Measurements from ENCODE around the gene TTC7B. TPM values are rescaled to one million over a fixed set of nuclear protein-coding genes. Genes with fewer than 3 reads are reported as not detected.
A peak's percentile ranks its signal among the peaks of the same experiment; 100 is the strongest.

The TTC7B gene
- 27.7 TPM for polyA plus RNA-seq (2013, experiment 1 of 2)
- polyA plus RNA-seq (2013, experiment 2 of 2): 26.3 TPM

- Histone ChIP-seq H3K9me3 (replicated peaks in 1 of 2; ENCODE audit: control insufficient read depth in 2 of 2, insufficient read depth in 1 of 2, low read depth in 1 of 2, low read length in 2 of 2) (no peaks in the 10 kb centered on the region), H3K4me1 (ENCODE audit: control insufficient read depth in 2 of 2, insufficient read depth in 1 of 2, low read depth in 1 of 2, low read length in 2 of 2) (peaks cover 0 to 9% of the 10 kb centered on the region in 2 donors), H3K4ac (ENCODE audit: low read length) (peak within 1 kb of the TSS; percentile 26), H3K4me3 (ENCODE audit: low read length in 2 of 2) (peak within 1 kb of the TSS; percentile 62 to 96), H3K36me3 (replicated peaks in 1 of 2; ENCODE audit: control insufficient read depth in 2 of 2, insufficient read depth in 2 of 2, low read length in 2 of 2) (no peaks in the 10 kb centered on the region), H3K4me2 (ENCODE audit: insufficient read depth, low read length, poor library complexity, severe bottlenecking) (peak within 1 kb of the TSS; percentile 62), H2AFZ (ENCODE audit: low read length) (peak within 1 kb of the TSS; percentile 76), H3K14ac (ENCODE audit: low read length) (peak within 1 kb of the TSS; percentile 86), H3K27me3 (ENCODE audit: control insufficient read depth in 3 of 3, insufficient read depth in 3 of 3, low read depth in 1 of 3, low read length in 3 of 3) (peaks cover 0 to 17% (median 4%) of the 10 kb centered on the region in 3 experiments), H3K23ac (ENCODE audit: low read depth, low read length, poor library complexity) (peak within 1 kb of the TSS; percentile 8), H3K79me1 (ENCODE audit: low read depth, low read length) (no peaks in the 10 kb centered on the region), H2AK5ac (ENCODE audit: low read depth, low read length) (peak within 1 kb of the TSS; percentile 94), H2BK120ac (ENCODE audit: low read depth, low read length) (no peak within 1 kb of the TSS), H3K27ac (replicated peaks; ENCODE audit: low read length) (no peak within 1 kb of the TSS), H2BK12ac (ENCODE audit: low read length) (no peak within 1 kb of the TSS), H4K91ac (ENCODE audit: low read depth, low read length, poor library complexity) (no peak within 1 kb of the TSS), H3K9ac (ENCODE audit: low read depth, low read length, poor library complexity) (peak within 1 kb of the TSS; percentile 98), H2BK15ac (ENCODE audit: low read length) (peak within 1 kb of the TSS; percentile 45), H3K18ac (ENCODE audit: low read length) (peak within 1 kb of the TSS; percentile 93), H2BK5ac (ENCODE audit: low read length) (no peak within 1 kb of the TSS), H4K8ac (ENCODE audit: low read depth, low read length) (peak within 1 kb of the TSS; percentile 29)
- peak; percentile 51 for DNase-seq (ENCODE audit: low spot score)
- no CpG with 5 or more reads among the region's 111 CpGs for WGBS, 2 donors (ENCODE audit: extremely low coverage in 2 of 2, insufficient read length in 2 of 2, insufficient replicate concordance in 1 of 2)
These were observed at the start of gene TTC7B for GRCh38 chr14:90815822-90816662. TSS of gene TTC7B (minus strand) at chr14:90816430. CDS start at chr14:90816295, 135 bp downstream.

- no peak overlapping the region for H4K91ac ChIP-seq (ENCODE audit: low read depth, low read length, poor library complexity)
- no peak overlapping the region for H4K8ac ChIP-seq (ENCODE audit: low read depth, low read length)
- no peaks in the 10 kb centered on the region for H3K9me3 ChIP-seq (replicated peaks in 1 of 2; ENCODE audit: control insufficient read depth in 2 of 2, insufficient read depth in 1 of 2, low read depth in 1 of 2, low read length in 2 of 2)
- H3K4ac ChIP-seq (ENCODE audit: low read length): no peak overlapping the region
- H3K23ac ChIP-seq (ENCODE audit: low read depth, low read length, poor library complexity): no peak overlapping the region
- no peak overlapping the region for H3K27ac ChIP-seq (replicated peaks; ENCODE audit: low read length)
- H3K4me2 ChIP-seq (ENCODE audit: insufficient read depth, low read length, poor library complexity, severe bottlenecking): no peak overlapping the region
- H2AFZ ChIP-seq (ENCODE audit: low read length): no peak overlapping the region
- no CpG with 5 or more reads among the region's 2 CpGs for WGBS, 2 donors (ENCODE audit: extremely low coverage in 2 of 2, insufficient read length in 2 of 2, insufficient replicate concordance in 1 of 2)
- no peak overlapping the region for H2BK15ac ChIP-seq (ENCODE audit: low read length)
- H2AK5ac ChIP-seq (ENCODE audit: low read depth, low read length): no peak overlapping the region
- H3K14ac ChIP-seq (ENCODE audit: low read length): no peak overlapping the region
- no peak overlapping the region for H2BK12ac ChIP-seq (ENCODE audit: low read length)
- H2BK120ac ChIP-seq (ENCODE audit: low read depth, low read length): no peak overlapping the region
- no peak overlapping the region for H3K4me3 ChIP-seq (ENCODE audit: low read length in 2 of 2)
- no peaks in the 10 kb centered on the region for H3K4me1 ChIP-seq (ENCODE audit: control insufficient read depth in 2 of 2, insufficient read depth in 1 of 2, low read depth in 1 of 2, low read length in 2 of 2)
- no peak overlapping the region for H3K9ac ChIP-seq (ENCODE audit: low read depth, low read length, poor library complexity)
- H3K36me3 ChIP-seq (replicated peaks in 1 of 2; ENCODE audit: control insufficient read depth in 2 of 2, insufficient read depth in 2 of 2, low read length in 2 of 2): no peaks in the 10 kb centered on the region
- DNase-seq (ENCODE audit: low spot score): no peak
- H3K79me1 ChIP-seq (ENCODE audit: low read depth, low read length): no peaks in the 10 kb centered on the region
- H3K18ac ChIP-seq (ENCODE audit: low read length): no peak overlapping the region
- no peaks in the 10 kb centered on the region for H3K27me3 ChIP-seq (ENCODE audit: control insufficient read depth in 3 of 3, insufficient read depth in 3 of 3, low read depth in 1 of 3, low read length in 3 of 3)
- no peak overlapping the region for H2BK5ac ChIP-seq (ENCODE audit: low read length)
These were observed 48.5 kb upstream of the TTC7B start for GRCh38 chr14:90864741-90865140.

- no CpG with 5 or more reads among the region's 5 CpGs for WGBS, 2 donors (ENCODE audit: extremely low coverage in 2 of 2, insufficient read length in 2 of 2, insufficient replicate concordance in 1 of 2)
- Histone ChIP-seq H2BK15ac (ENCODE audit: low read length) (no peak overlapping the region), H3K4me1 (ENCODE audit: control insufficient read depth in 2 of 2, insufficient read depth in 1 of 2, low read depth in 1 of 2, low read length in 2 of 2) (peaks cover 0 to 2% of the 10 kb centered on the region in 2 donors), H3K23ac (ENCODE audit: low read depth, low read length, poor library complexity) (no peak overlapping the region), H2BK12ac (ENCODE audit: low read length) (no peak overlapping the region), H2BK5ac (ENCODE audit: low read length) (no peak overlapping the region), H3K79me1 (ENCODE audit: low read depth, low read length) (no peaks in the 10 kb centered on the region), H3K27ac (replicated peaks; ENCODE audit: low read length) (no peak overlapping the region), H3K9me3 (replicated peaks in 1 of 2; ENCODE audit: control insufficient read depth in 2 of 2, insufficient read depth in 1 of 2, low read depth in 1 of 2, low read length in 2 of 2) (no peaks in the 10 kb centered on the region), H3K18ac (ENCODE audit: low read length) (no peak overlapping the region), H3K27me3 (ENCODE audit: control insufficient read depth in 3 of 3, insufficient read depth in 3 of 3, low read depth in 1 of 3, low read length in 3 of 3) (no peaks in the 10 kb centered on the region), H3K4me3 (ENCODE audit: low read length in 2 of 2) (no peak overlapping the region), H2AK5ac (ENCODE audit: low read depth, low read length) (no peak overlapping the region), H4K8ac (ENCODE audit: low read depth, low read length) (no peak overlapping the region), H3K4me2 (ENCODE audit: insufficient read depth, low read length, poor library complexity, severe bottlenecking) (no peak overlapping the region), H2AFZ (ENCODE audit: low read length) (no peak overlapping the region), H3K14ac (ENCODE audit: low read length) (no peak overlapping the region), H3K9ac (ENCODE audit: low read depth, low read length, poor library complexity) (no peak overlapping the region), H4K91ac (ENCODE audit: low read depth, low read length, poor library complexity) (no peak overlapping the region), H3K4ac (ENCODE audit: low read length) (no peak overlapping the region), H3K36me3 (replicated peaks in 1 of 2; ENCODE audit: control insufficient read depth in 2 of 2, insufficient read depth in 2 of 2, low read length in 2 of 2) (no peaks in the 10 kb centered on the region), H2BK120ac (ENCODE audit: low read depth, low read length) (no peak overlapping the region)
- DNase-seq (ENCODE audit: low spot score): no peak
These were observed 42.3 kb upstream of the TTC7B start for GRCh38 chr14:90858511-90858910.

- Histone ChIP-seq H2AFZ (ENCODE audit: low read length) (no peak overlapping the region), H4K91ac (ENCODE audit: low read depth, low read length, poor library complexity) (no peak overlapping the region), H4K8ac (ENCODE audit: low read depth, low read length) (no peak overlapping the region), H2AK5ac (ENCODE audit: low read depth, low read length) (no peak overlapping the region), H3K4me3 (ENCODE audit: low read length in 2 of 2) (no peak overlapping the region), H3K23ac (ENCODE audit: low read depth, low read length, poor library complexity) (no peak overlapping the region), H3K4ac (ENCODE audit: low read length) (no peak overlapping the region), H3K14ac (ENCODE audit: low read length) (no peak overlapping the region), H3K79me1 (ENCODE audit: low read depth, low read length) (no peaks in the 10 kb centered on the region), H3K9ac (ENCODE audit: low read depth, low read length, poor library complexity) (no peak overlapping the region), H2BK15ac (ENCODE audit: low read length) (no peak overlapping the region), H3K4me2 (ENCODE audit: insufficient read depth, low read length, poor library complexity, severe bottlenecking) (no peak overlapping the region), H2BK12ac (ENCODE audit: low read length) (no peak overlapping the region), H2BK120ac (ENCODE audit: low read depth, low read length) (no peak overlapping the region), H3K27ac (replicated peaks; ENCODE audit: low read length) (no peak overlapping the region), H3K18ac (ENCODE audit: low read length) (no peak overlapping the region), H3K27me3 (ENCODE audit: control insufficient read depth in 3 of 3, insufficient read depth in 3 of 3, low read depth in 1 of 3, low read length in 3 of 3) (no peaks in the 10 kb centered on the region), H3K9me3 (replicated peaks in 1 of 2; ENCODE audit: control insufficient read depth in 2 of 2, insufficient read depth in 1 of 2, low read depth in 1 of 2, low read length in 2 of 2) (no peaks in the 10 kb centered on the region), H2BK5ac (ENCODE audit: low read length) (no peak overlapping the region), H3K4me1 (ENCODE audit: control insufficient read depth in 2 of 2, insufficient read depth in 1 of 2, low read depth in 1 of 2, low read length in 2 of 2) (peaks cover 0 to 2% of the 10 kb centered on the region in 2 donors), H3K36me3 (replicated peaks in 1 of 2; ENCODE audit: control insufficient read depth in 2 of 2, insufficient read depth in 2 of 2, low read length in 2 of 2) (no peaks in the 10 kb centered on the region)
- no peak for DNase-seq (ENCODE audit: low spot score)
- WGBS, 2 donors (ENCODE audit: extremely low coverage in 2 of 2, insufficient read length in 2 of 2, insufficient replicate concordance in 1 of 2): no CpG with 5 or more reads among the region's 6 CpGs
These were observed 41.6 kb upstream of the TTC7B start for GRCh38 chr14:90857866-90858265.
